GM11168 (cell line): ENCODE measurements around the gene NUDT3.
"Not testable (repeated sequence)": the region's sequence is repeated elsewhere in the genome, so short reads cannot be mapped to it uniquely, and the experiment has no call there.

ENCODE experiments used
- in situ Hi-C: fragments of 300-500 bp; cut with MboI; formaldehyde crosslinking; loops from one replicate; pipeline ENCODE4 v1.12.0; 2022; ENCODE audit warnings: low sequenced_read_pairs; ENCODE audit not compliant: unreplicated experiment

The NUDT3 gene

DNA sequence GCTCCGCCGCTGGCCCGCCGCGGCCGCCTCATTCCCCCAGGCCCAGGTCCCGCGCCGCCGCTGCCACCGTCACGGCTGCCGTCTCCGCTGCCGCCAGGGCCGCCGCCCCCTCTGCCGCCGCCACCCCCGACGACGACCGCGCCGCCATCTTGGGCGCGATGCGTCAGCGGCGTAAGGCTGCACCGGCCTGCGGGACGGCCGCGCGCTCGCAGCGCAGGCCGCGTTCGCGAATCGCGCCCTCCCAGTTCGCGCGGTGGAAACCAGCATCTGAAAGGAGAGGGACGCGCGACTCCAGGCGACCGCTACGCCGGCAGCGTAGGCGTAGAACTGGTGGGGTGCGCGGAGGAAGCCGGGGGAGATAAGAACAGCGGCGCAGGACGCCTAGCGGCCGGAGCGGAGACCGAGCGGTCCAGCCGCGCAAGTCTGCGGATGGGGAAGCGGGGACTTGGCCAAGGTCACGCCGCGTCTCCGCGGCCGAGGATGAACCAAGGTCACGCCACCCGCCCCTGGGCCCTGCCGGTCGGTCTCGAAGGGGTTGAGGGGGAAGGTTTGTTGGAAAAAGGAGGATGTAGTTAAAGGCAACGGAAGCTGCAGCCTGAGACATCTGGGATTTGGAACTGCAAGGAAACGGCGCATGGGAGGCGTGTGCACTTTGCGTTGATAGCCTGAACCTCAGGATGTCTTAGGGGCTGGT is at the start of gene NUDT3:
Gene NUDT3, minus strand, starts transcription at position 173 of the 694 bp plus-strand sequence. CDS start 307 bp downstream, outside the sequence.
- in situ Hi-C loops = no loop called here

DNA sequence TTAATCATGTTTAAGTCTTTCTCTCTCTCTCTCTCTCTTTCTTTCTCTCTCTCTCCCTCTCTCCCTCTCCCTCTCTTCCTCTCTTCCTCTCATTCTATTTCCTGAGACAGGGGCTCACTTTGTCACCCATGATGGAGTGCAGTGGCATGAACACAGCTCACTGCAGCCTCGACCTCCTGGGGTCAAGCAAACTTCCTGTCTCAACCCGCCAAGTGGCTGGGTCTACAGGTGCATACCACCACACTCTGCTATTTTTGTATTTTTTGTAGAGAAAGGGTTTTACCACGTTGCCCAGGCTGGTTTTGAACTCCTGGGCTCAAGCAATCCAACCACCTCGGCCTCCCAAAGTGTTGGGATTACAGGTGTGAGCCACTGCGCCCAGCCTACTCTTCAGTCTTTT is 49.1 kb upstream of the NUDT3 start:
- in situ Hi-C loops = no loop called here

DNA sequence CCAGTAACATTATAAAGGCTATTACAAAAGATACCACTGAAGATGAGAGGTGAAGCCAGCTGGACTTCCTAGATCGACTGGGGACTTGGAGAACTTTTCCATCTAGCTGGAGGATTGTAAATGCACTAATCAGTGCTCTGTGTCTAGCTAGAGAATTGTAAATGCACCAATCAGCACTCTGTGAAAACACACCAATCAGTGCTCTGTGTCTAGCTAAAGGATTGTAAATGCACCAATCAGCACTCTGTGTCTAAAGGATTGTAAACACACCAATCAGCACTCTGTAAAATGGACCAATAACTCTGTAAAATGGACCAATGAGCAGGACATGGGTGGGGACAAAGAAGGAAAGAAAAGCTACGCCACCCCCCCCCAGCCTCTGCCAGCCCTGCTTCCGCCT is 47.0 kb upstream of the NUDT3 start:
- in situ Hi-C loops = no loop called here

DNA sequence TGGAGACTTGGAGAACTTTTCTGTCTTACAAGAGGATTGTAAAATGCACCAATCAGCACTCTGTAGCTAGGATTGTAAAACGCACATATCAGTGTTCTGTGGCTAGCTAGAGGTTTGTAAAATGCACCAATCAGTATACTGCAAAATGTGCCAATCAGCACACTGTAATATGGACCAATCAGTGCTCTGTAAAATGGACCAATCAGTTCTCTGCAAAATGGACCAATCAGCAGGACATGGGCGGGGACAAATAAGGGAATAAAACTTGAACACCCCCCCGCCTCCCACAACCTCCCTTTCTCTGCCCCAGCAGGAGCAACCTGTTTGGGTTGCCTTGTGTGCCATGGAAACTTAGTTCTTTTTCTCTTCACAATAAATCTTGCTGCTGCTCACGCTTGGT is 46.2 kb upstream of the NUDT3 start:
- in situ Hi-C loops = no loop called here

DNA sequence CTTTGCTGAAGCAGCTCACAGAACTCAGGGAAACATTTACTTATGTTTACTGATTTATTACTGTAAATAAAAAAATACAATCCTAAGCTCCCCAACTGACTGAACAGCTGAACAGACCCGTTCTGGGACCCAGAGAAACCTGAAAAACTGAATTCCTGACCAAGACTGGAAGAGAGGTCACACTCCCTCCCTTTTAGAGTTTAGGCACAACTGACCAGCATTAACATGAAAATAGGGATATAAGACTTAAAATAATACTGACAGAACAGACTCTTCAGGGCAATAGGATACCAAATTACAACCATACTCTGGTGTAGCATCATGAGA is 45.1 kb upstream of the NUDT3 start:
- in situ Hi-C loops = no loop called here

DNA sequence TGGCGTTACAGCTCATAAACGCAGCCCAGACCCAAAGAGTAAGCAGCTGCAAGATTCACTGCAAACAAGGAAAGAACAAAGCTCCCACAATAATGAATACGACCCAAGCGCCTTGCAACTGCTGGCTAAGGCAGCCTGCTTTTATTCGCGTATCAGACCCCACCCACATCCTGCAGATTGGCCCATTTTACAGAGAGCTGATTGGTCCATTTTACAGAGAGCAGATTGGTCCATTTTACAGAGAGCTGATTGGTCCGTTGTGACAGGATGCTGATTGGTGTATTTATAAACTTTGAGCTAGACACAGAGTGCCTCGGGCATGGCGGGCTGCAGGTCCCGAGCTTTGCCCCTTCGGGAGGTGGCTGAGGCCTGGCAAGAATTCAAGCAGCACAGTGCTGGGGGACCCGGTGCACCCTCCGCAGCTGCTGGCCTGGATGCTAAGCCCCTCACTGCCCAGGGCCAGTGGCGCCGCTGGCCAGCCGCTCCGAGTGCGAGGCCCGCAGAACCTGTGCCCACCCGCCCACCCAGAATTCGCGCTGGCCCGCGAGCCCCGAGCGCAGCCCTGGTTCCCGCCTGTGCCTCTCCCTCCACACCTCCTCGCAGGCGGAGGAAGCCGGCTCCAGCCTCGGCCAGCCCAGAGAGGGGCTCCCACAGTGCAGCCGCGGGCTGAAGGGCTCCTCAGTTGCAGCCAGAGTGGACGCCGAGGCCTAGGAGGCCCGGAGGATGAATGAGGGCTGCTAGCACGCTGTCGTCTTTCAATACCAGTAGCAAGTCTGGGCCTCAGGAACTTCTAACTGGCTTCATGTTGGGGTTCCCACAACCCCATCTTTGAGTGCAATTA is 44.6 kb upstream of the NUDT3 start:
- in situ Hi-C loops = no loop called here

DNA sequence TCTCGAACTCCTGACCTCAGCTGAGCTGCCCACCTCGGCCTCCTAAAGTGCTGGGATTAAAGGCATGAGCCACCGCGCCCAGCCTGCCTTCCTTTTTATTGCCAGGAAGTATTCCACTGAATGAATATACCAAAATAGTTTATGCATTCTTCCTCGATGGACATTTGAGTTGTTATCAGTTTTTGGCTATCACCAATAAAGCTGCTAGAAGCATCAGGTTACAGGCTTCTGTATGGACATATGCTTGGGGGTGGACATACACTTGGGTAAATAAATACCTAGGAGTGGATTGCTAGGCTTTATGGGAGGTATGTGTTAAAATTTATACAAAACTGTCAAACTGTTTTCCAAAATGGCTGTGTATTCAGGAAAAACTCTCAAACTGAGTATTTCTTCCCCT is 43.4 kb upstream of the NUDT3 start:
- in situ Hi-C loops = no loop called here

DNA sequence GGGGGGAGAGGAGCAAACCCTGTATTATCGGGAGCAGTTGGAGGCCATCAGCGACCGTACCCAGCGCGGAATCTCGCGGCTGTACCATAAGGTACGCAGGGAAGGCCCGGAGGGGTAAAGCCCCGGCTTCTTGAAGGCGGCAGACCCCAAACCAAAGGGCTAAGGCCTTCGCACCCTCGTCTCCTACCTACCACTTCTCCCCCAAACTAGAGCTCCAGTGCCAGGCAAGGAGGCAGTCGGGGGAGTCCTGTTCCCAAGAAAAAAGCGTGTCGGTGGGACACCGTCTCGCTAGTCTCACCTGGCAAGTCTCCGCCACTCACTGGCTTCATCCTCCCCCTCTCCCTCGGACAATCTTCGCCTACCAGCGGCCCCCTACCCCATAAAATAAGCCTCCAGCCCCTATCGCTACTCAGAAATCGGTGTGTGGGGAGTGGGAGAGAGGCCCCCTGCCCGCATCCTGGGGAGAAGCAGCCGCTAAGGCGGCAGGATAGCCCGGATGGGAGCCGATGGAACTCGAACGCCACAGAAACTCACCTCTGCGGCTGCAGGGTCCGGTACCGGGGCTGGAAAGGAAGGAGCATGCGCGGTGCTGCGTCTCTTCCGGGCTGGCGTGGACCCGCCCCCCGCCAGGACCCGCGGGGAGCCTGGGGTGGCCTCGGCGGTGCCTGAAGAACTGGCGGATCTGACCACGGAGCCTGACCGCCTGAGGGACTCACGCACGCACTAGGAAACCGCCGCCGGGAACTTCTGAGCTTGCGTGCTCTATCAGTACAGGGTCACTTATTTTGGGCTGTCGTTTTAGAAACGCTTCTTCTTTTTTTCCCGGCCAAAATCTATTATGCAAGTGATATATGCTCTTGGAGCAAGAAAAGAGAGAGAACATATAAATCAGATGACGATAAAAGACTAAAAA is 33.3 kb upstream of the NUDT3 start, which contains the start of gene RPS10:
Gene RPS10, minus strand, starts transcription at position 572 of the 913 bp plus-strand sequence. CDS start 848 bp downstream, outside the sequence.
- in situ Hi-C loops = no loop called here

DNA sequence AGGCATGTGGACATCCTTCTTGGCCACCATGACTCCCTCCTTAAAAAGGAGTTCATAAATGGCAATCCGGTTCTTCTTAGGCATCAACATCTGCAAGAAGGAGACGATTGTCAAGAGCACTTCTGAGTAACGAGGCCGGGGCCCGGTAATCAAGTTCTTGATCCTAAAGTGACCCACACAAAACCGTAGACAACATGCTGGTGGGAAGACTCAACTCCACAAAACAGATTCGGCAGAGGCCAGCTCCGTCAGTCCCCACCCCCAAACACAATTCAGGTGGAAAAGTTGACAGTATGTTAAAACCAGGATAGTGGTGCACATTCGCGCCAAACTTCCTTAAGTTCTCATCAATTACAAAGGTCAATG is 32.6 kb upstream of the NUDT3 start:
- in situ Hi-C loops = no loop called here

DNA sequence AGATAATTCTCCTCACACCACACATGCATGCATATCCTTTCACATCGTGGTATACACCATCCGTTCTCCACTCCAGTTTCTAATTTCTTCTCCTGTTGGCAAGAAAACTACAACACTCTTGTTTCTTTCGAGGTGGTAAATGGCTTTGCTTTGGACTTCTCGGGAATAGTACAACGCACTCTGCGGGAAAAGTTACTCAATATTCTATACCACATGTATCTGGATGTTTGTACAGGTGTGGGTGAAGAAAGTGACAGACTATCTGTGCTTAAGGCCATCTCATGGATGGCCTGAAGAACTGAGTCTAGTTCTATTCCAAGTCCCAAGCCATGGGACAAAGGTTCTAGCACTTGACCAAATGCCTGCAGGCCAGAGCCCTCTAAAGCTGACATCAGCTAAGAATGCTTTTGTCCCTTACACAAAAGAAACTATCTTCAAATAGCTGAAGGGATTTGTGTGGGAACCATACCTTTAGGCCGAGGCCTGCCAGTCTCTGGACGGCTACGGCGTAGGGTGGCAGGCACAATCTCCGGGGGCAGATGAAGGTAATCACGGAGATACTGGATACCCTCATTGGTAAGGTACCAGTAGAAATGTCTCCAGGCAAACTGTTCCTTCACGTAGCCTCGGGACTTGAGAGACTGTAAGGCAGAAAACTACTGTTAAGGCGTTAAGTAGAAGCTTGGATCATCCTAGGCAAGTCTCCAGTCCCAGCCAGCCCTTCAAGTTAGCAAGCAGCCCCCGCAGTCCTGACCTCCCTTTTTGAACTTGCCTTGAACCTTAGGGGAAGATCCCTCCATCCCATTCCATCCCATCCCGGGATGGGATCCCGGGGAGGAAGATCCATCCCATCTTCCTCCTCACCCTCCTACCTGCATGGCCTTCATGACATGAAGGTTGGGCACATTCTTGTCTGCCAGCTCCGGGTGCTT is 32.0 kb upstream of the NUDT3 start:
- in situ Hi-C loops = no loop called here

DNA sequence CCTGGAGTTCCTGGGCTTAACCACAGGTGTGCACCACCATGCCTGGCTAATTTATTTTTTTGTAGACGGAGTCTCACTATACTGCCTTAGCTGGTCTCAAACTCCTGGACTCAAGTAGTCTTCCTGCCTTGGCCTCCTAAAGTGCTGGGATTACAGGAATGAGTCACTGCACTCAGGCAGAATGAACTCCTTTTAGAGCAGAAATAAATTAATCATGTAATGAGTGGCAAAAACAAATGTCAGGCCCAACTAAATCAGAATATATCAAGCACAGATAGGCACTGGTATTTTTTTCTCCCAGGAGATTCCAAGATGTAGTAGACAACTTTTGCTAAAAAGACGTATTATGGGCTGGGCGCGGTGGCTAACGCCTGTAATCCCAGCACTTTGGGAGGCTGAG is 30.8 kb upstream of the NUDT3 start:
- in situ Hi-C loops = no loop called here

DNA sequence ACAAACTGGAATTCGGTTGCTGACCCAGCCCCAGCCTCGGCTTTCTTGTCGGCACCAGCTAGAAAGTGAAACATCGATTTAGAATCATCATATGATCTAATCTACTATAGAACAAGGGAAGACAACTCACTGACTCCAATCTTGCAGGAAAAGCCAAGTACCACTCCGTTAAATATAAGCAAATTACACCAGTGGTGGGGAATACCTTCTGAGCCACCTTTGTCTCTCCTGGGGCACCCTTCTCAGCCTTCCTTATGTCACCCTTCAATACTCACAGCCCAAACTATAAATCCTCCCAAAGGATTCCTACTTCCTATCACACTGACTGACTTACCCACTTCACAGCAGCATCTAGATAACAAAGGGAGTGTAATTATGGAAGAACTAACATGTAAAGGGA is 25.9 kb upstream of the NUDT3 start:
- in situ Hi-C loops = loop anchor here (5.0 kb wide), 1 partner anchor 176 kb away; no protein-coding TSS in a partner anchor

DNA sequence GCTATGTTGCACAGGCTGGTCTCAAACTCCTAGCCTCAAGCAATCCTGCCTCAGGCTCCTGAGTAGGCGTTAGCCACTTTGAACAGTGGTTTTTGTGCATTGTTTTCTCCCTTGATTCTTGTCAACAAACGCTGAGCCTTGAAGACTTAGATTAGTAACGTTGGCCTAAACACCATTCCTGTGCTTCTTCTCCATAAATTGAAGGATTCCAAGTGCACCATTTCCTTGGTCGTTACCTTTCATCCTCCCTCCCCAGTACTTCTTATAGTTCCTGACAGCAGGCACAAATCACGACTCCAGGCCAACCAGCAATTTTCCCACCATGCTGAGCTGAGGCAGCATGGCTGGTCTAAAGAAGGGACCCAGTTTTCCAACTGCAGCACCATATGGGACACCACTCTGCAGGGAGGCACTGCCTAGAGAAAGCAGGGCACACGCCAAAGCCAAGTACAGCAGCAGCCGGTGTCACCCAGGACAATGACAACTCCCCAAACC is 24.5 kb upstream of the NUDT3 start:
- in situ Hi-C loops = loop anchor here (5.0 kb wide), 1 partner anchor 175 kb away; no protein-coding TSS in a partner anchor

DNA sequence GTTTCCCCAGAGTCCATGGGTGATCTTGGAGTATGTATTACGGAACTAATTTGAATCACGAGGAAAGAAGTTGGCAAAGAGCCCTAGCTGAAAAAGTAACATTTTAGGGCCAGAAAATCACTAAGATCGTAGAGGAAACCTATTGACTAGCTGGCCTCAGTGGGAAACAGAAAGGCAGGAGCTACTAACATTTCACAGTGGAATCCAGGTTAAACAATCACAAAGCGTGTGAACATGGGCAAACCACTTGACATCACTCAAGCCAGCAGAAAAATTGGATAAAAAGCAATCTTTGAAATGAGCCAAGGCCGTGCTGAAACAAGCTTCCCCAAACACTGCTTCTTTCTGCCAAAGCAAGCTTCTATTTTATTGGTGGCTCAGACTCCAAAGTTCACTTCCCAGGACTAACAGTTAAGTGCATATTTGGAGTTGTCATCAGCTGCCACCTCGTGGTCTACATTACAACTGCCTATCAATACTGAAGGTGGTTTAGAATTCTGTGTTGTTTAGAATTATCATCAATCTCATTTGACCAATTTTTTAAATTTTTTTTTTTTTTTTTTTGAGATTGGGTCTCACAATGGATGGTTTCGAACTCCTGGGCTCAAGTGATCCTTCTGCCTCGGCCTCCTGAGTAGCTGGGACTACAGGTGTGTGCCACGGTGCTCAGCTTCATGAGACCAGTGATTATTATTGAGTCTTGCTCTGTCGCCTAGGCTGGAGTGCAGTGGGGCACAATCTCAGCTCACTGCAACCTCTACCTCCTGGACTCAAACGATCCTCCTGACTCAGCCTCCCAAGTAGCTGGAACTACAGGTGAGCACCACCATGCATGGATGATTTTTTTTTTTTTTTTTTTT is 22.8 kb upstream of the NUDT3 start:
- in situ Hi-C loops = loop anchor here (5.0 kb wide), 1 partner anchor 173 kb away; no protein-coding TSS in a partner anchor

DNA sequence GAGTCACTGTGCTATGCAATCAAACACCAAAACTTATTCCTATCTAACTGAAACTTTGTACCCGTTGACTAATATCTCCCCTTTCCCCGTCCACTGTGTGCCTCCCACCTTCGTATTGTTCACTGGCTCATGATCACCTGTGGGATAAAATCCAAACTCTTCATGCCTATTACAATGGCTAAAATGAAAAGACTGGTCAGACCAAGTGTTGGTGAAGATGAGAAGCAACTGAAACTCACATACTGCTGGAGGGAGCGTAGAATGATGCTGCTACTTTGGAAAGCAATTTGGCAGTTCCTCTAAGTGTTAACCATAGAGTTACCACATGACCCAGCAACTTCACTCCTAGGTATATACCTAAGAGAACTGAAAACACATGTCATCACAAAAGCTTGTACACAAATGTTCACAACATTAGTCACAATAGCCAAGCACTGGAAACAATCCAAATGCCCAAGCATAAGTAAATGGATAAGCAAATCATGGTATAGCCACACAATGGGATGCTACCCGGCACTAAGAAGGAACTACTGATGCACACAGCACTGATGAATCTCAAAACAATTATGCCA is 20.3 kb upstream of the NUDT3 start:
- in situ Hi-C loops = no loop called here

DNA sequence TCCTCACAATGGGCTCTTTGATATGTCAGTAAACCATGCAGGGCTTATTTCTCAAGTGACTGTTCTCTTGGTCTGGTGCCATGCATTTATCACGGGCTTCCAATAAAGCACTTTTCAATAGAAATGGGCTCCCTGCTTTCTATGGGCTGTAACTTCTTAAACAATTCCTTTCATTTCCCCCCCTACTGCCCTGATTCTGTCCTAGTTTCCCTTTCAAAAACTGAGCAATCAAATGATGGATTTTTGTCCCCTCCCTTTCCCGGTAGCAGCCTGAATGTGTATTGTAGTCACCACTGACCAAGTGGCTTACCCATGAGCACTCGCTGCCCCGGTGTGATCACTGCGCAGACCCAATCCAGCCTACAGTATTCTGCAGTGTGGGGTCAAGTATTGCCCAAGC is 19.5 kb upstream of the NUDT3 start:
- in situ Hi-C loops = no loop called here

DNA sequence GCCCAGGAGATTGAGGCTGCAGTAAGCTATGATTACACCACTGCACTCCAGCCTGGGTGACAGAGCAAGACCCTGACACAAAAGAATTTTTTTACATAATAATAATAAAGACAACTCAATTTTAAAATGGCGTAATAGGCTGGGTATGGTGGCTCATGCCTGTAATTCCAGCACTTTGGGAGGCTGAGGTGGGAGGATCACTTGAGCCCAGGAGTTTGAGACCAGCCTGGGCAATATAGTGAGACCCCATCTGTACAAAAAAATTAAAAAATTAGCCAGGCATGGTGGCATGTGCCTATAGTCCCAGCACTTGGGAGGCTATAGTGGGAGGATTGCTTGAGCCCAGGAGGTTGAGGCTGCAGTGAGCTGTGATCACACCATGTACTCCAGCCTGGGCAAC is 15.4 kb upstream of the NUDT3 start:
- in situ Hi-C loops = not testable (repeated sequence)

DNA sequence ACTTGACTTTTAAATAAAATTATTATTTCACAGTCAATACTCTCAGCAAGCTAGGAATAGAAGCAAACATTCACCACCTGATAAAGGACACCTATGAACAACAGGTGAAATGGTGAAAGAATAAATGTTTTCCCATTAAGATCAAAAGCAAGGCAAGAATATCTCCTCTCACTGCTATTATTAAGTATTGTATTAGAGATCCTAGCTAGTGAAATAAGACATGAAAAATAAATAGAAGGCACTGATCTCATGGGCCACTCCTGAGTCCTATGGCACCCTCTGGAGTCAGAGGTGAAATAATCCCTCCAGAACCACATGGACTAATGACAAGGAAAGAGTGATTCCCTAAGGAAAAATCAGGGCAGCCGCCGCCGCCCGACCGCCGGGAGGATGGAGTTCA is 4.0 kb upstream of the NUDT3 start:
- in situ Hi-C loops = no loop called here
